HG03378 (cell line): ENCODE measurements around the gene SLC31A2.
"Not testable (repeated sequence)": the region's sequence is repeated elsewhere in the genome, so short reads cannot be mapped to it uniquely, and the experiment has no call there.

Experiments used
- ATAC-seq: cut with Tn5 transposase; IDR thresholded peaks from one replicate; pipeline ENCODE4 v1.9.1; 2021; ENCODE audit warnings: mild to moderate bottlenecking, moderate library complexity; ENCODE audit not compliant: unreplicated experiment

Gene SLC31A2

DNA sequence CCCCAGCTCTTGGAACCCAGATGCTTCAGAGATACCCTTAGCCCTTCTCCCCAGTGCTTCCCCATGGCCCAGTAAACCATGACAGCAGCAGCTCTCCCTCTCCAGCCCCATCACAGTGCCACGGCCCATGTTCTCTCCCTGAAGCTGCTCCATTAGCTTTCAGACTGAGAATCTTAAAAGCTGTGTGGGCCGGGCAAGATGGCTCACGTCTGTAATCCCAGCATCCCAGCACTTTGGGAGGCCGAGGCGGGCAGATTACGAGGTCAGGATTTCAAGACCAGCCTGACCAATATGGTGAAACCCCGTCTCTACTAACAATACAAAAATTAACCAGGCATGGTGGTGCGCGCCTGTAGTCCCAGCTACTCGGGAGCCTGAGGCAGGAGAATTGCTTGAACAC is 1.2 kb upstream of the SLC31A2 start:
- not testable (repeated sequence) for ATAC-seq

- no peak for ATAC-seq
Observed at GRCh38 chr9:113151696-113152630, 1.2 kb downstream of the SLC31A2 start.

DNA sequence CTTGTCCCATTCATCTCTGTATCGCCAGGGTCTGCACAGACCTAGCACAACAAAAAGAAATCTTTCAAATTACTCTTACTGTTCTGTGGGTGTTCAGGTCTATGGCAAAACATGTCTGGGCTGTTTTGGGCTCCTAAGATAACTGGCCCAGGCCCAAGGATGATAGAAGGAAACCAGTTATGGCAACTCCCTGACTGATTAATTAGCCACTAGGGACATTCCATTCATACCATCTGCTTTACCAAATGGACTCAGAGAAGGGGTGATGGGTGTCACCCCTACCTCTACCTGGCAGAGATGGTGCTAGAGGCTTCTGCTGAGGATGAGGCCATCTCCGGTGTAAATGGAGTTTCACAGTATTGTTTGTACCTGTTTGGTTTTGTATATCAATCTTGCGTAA is 1.9 kb downstream of the SLC31A2 start:
- ATAC-seq = no peak

- ATAC-seq = no peak
Observed at GRCh38 chr9:113153599-113153998, 2.8 kb downstream of the SLC31A2 start.

DNA sequence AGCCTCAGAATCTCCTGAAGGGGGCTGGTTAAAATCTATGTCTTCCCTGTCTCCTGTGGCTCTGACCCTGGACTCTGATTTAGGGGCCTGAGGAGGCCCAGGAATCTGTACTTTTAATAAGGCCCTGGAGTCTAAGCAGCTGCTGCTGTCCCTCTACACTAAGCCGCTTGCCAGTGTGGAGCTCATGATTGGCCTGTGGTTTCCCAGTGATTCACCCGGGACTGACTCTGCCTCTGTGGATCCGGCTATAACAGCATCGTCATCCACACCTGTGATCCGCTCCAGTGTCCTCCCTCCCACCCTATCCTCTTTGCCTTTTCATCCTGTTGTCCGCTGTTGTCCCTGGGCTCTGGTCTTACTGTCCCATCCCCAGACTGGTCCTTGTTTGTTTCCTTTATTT is 3.7 kb downstream of the SLC31A2 start:
- no peak for ATAC-seq

- ATAC-seq = no peak
Observed at GRCh38 chr9:113154946-113155345, 4.1 kb downstream of the SLC31A2 start.

DNA sequence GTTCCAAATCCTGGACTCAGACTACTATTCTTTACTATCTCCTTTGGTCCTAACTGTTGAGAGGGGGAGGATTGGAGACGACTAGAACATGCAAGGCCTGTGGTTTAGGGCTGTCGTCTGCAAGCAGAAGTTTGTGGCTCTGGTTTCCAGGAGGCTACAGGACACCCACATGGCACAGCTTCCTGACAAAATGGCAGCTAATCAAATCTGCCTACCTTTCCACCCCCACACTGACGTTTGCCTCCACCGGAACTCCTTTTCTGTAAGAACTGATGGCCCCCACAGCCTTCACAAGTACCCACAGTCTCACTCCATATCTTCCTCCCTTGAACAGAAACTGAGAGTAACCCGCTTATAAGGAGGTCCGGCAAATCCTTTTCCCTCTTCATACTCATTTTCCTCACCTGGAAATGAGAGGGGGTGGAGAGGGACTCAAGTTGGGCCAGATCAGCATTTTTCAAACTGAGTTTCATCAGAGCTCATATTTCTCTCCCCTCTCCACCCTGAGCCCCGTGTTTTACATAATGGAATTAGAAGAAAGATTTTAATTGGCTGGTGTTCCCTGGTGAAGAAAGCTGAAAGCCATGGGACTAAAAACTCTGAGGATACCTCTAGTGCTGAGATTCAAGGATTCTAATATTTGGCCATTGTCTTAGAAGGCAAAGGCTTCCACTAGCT is 5.2 kb downstream of the SLC31A2 start:
- ATAC-seq = no peak

DNA sequence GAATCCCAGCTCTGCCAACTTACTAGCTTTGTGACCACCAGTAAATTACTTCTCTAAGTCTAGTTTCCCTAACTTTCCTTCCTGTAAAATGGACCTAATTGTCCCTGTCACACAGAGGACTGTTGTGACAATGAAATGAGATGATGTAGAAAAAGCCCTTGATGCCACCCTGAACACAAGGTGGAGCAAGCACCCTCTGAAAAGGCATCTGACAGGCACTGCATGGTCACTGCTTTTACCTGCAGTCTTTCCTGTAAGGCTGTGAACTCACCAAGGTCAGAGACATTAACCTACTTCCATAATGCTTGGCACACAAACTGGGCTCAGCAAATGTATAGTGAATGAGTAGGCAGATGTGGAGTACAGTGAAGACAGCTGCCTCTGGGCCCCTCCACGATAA is 6.1 kb downstream of the SLC31A2 start:
- ATAC-seq = no peak

GRCh38 chr9:113158446-113158845 is 7.6 kb downstream of the SLC31A2 start:
- no peak for ATAC-seq

DNA sequence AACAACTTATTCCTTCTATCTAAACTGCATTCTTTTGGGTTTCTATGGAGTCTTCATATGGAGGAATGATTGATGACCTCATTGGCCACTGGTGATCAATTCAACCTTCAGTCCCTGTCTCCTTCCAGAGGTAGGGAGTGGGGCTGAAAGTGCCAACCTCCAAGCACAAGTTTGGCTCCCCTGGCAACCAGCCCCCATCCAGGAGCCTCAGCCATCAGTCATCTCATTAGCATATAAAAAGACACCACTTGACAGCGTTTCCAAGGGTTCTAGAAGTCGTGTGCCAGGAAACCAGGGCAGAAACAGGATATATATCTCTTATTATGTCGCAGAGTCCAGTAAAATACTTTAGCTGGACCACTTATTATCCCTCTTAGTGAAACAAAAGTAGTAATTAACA is 9.8 kb downstream of the SLC31A2 start:
- no peak for ATAC-seq

DNA sequence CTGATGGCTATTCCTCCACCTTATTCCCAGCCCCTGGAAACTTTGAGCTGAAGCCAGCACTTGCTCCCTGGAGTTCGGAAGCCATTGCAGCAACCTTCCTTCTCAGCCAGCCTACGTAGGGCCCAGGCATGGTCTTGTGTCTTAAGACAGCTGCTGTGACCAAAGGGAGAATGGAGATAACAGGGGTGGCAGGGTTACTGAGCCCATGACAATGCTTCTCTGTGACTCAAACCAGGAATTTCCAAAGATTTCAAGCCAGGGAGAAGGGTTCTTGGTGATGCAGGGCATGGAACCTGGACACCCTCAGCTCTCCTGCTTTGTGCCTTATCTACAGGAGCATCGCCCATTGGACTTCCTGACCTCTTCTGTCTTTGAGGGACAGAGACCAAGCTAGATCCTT is 12.2 kb downstream of the SLC31A2 start:
- ATAC-seq = no peak

DNA sequence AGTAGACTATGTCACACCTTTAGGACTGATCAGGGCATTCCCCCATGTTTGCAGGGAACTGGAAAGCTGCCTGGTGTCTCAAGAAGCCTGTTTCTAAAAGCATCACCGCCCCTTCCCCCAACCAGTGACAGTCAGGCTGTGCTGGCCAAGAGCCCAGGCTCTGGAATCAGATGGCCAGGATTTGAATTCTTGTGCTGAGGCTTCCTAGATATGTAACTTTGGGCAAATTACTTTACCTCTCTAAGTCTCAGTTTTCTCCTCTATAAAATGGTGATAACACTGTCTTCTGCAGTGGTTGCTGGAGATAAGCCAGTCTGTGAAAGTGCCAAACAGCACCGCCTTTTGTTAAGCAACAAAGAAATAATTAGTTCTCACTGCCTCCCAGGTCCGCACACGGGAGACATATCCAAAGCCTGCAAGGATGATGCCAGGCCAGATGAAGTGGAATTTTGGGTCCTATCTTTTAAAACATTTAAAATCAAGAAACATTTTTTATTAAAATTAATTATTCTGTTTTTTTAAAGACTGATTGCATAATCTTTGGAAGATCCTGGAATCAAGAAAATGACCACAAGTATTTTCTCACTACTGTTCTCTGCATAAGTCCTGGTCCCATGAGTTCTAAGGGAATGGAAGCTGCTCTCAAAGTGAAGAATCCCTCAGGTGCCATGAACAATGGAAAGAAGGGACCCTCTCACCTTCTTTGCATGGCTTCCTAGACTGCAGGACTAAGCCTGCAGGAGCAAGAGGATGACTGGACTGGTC is 13.9 kb downstream of the SLC31A2 start:
- ATAC-seq = no peak

- ATAC-seq = no peak
Observed at GRCh38 chr9:113166039-113166438, 15.2 kb downstream of the SLC31A2 start.

DNA sequence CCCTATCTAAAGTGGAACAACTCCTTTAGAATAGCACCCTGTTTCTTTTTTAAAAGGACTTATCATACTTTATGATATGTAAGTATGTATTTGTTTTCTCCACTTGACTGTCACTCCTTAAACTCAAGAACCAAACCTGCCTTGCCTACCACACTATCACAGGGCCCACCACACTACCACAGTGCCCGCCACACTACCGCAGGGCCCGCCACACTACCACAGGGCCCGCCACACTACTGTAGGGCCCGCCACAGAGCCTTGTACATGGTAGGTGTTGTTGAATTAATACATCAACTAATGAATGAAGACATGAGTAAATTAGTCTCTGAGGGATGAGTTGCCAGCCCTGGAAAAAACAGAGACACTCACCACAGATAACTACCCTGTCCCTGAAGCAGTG is 18.0 kb downstream of the SLC31A2 start:
- no peak for ATAC-seq

DNA sequence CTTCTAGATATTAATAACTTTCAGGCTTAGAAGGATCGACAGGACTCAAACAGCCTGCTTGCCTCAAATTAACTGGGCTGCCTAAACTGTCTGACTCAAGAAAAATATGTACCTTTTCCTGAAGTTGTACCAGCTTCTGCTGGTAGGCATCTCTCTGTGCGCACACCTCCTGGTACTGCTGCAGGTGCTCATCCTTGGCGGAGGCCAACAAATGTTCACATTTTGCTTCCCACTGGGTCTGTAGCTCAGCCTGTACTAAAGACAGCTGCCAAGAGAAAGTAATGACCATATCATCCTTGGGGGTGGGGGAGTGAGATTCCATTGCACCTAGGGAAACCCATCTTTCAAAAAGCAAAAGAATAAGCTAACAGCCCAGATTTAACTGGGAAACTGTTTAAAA is 22.5 kb downstream of the SLC31A2 start:
- no peak for ATAC-seq

DNA sequence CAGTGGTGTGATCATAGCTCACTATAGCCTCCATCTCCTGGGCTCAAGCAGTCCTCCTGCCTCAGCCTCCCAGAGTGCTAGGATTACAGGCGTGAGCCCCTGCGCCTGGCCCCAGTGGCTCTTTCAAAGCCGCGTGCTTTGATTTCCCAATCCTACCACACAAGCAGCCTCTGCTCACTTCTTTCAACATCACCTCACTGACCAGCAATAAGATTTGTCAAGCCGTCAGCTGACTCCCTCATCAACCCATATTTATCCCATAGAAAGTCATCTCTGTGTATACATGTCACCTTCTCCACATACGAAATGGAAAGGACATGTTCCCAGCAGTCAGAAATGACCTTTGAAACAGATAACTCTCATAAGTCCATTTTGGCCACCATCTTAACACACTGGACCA is 26.0 kb downstream of the SLC31A2 start:
- ATAC-seq = no peak

- no peak for ATAC-seq
Observed at GRCh38 chr9:113177251-113177650, 26.4 kb downstream of the SLC31A2 start.

GRCh38 chr9:113178087-113178486 is 27.3 kb downstream of the SLC31A2 start:
- no peak for ATAC-seq

- no peak for ATAC-seq
Observed at GRCh38 chr9:113179839-113180238, 29.0 kb downstream of the SLC31A2 start.

GRCh38 chr9:113181165-113181564 is 30.4 kb downstream of the SLC31A2 start:
- no peak for ATAC-seq

DNA sequence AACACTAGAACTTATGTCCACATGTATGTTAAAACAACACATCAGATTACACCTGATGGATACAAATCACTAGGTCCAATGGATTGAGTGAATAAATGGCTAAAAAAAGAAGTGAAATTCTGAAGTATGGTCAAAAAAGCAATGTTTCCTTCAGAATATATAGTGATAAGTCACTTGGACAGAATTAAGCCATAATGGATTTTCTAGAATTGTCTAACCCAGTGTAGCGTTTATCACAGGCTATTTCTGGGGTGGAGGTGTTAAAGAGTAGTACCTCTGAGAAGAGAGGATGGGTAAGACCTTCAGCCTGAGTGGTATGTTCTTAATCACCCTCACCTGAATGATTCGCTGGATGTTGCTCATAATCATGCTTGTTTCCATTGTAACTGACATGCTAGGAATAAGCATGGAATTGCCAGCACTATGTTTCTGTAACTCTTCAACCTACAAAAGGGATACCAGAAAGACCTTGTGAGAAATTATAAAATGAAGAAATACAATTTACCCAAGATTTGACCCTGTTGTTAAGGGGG is 33.2 kb downstream of the SLC31A2 start:
- no peak for ATAC-seq
